Stimulated activated CD4-positive, alpha-beta T cell treated with anti-CD3 and anti-CD28 coated beads, Interleukin-2, amount 100 ng/mL, for 24 hours (primary cell): Measurements from ENCODE around the gene TRAF3.

Experiments
- DNase-seq, 2 donors: peaks; one replicate each; pipeline ENCODE4 v3.0.0-alpha.2; 2020

Gene TRAF3

DNA sequence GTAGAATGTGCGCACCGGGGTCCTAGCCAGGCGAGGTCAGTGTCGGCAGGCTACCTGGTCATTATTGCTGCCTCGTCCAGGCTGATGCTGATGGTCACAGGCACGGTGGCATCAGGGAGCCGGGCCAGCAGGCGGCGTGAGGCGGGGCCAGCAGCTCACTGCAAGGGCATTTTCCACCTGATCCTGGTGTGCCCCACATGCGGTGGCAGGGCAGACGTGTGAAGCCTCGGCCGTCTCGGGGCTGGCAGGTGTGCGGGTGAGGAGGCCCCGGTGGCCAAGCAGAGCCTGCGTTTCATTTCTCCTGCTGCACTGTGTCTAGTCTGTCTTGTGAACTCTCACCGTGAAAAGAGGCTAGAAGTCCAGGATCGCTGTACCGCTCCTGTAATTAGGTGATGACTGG is 133.2 kb downstream of the TRAF3 start:
- DNase-seq: no peak

- no peak for DNase-seq
These were observed 134.3 kb downstream of the TRAF3 start for GRCh38 chr14:102911541-102911951.

GRCh38 chr14:102911991-102912761 is 134.9 kb downstream of the TRAF3 start:
- DNase-seq: no peak

DNA sequence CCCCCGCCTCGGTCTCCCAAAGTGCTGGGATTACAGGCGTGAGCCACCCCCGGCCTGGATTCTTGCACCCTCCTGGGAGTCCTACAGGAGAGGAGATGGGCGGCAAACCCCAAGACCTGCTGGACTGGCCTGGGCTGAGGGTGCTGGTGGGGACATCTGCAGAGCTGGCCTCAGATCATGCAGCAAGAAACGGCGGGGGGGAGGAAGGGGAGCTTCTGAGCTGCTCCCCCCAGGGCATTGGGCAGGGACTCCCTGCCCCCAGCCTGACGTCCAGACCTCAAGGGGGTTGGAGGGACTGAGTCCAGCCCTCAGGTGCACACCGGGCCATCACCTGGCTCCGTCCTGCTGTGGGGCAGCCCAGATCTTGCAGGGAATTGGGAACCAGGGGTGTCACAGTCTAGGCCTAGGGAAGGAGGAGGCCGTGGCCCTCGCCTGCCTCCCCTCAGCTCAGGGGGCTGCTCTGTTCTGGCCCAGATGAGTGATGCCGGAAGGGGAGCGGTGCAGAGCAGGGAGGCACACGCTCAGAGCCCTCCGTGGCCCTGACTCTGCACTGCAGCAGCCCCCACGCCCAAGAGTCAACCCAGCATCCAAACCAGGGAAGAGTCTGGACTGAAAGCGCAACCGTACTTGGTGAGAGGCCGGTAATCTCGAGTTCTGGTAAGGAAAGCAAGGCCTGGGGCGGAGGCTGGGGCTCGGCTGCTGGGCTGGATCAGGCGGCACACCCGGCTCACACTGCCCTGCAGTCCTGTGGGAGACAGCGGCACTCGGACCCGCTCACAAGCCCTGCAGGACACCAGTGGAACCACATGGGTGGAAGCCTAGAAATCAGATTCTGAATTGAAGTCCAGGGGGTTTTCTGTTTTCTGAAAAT is 136.3 kb downstream of the TRAF3 start:
- DNase-seq: no peak

GRCh38 chr14:102914474-102915291 is 137.4 kb downstream of the TRAF3 start:
- DNase-seq: no peak

- DNase-seq: no peak
These were observed 138.3 kb downstream of the TRAF3 start for GRCh38 chr14:102915292-102916110.

DNA sequence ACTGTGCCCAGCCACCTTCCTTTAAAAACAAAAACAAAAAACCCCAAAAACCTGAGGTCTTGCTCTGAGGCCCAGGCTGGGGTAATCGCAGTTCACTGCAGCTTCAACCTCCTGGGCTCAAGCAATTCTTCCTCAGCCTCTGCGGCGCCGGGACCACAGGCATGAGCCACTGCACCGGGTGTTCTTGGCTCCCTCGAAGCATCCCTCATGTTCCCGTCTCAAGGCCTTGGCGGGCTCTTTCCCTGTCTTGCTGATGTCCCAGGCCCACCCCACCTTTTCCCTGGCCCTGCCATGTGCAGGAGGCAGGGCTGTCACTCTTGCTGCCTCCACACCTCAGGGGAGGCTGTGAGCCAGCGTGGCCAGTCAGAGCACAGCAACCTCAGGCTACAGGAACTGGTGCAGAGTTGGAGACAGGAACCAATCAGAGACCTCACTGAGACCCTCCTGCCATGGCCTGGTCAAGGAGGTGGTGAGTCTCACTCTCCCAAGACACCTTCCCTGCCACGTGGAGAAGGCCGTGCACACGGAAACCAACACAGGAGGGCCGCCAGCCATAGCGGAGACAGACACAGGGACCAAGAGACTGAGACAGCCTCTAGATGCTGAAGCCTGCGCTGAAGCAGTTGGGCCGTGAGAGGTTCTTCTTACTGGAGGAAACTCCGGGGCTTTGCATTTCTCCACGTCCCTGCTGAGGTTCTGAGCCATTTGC is 139.3 kb downstream of the TRAF3 start:
- no peak for DNase-seq

DNA sequence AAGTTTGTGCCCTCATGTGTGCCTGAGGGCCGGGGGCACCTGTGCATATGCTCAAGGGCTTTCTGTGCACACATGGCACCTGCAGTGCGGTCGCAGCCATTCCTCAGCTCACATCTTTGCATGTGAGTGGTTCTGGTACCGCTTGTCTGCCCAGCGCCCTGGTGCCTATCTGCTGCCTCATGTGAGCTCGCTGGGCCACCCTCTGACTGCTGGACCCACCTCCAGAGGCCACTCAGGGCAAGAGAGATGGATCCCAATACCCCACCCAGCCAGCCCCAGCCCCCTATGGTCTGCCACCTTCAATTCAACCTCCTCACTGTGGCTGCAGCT is 139.8 kb downstream of the TRAF3 start:
- no peak for DNase-seq

DNA sequence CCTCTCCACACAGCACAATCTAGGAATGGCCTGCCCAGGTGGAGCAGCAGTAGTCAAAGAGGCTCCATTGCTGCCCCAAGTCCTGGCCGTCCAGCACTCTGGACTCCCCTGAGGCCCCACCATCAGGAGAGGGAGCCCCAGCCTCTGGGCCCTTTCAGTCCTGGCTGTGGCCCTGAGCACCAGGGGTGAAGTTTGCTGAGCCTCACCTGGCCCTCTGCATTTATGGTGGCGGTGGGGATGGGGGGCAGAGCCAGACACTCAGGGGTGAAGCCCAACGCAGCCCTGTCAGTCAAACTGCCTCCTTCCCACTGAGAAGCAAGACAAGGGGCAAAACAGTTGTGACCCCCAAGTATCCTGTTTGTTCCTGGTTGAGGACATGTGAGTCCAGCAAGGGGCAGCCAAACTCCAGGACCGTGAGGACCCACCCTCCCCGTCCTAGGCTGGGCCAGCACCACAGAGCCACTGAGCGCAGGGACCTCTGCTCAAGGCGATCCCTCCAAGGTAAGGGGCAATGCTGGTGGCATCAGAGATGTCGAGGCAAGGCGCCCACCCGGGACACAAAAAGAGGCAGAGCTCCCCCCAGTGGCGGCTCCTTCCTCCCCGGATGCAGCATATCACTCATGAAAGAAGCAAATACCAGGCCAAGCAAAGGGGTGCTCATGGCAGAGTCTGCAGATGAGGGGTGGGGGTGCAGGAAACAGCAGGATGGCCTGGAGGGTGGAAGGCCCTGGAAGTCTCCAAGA is 140.4 kb downstream of the TRAF3 start:
- peak; percentile 68 to 72 for DNase-seq

- DNase-seq: no peak
These were observed 141.2 kb downstream of the TRAF3 start for GRCh38 chr14:102918438-102918837.

GRCh38 chr14:102920273-102920997 is 143.2 kb downstream of the TRAF3 start:
- no peak for DNase-seq

DNA sequence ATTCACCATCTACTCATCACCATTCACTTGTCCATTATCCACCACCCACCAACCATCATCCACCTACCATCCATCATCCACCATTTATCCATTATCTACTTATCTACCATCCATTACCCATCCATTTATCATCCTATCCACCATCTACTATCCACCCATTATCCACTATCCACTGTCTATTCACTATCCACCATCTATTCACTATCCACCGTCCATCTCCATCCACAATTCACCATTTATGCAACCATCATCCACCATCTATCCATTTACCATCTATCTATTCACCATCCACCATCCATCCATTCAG is 143.7 kb downstream of the TRAF3 start:
- no peak for DNase-seq

DNA sequence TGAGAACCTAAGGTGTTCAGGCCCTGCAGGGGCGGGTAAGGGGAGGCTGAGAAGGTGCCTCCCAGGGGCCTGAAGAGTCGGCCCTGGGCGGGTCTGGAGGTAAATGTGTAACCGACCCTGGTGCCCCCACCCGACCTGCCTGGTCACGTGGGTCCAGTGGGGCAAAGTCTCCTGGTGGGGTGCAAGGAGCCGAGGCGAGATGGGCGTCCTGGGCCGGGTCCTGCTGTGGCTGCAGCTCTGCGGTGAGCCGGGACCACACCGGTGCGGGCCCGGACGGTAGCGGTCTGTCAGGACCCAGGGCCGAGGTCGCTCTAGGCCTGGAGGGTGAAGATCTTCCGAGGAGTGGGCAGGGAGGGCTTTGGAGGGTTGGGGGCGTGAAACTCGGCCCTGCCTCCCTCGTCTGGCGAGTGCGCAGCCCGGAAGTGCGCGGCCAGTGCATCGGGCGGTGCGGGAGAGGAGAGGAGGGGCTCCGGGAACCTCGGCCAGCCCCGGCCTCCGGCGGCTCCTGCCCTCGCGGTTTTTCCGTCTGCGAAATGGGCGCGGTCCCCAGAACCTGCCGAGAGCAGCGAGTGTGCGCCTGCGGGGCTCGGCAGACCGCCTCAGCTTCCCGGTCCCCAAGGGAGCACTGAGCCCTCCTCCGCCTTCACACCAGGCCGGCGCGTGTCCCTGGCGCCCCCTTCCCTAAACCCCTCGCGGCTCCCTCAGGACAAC is 145.4 kb downstream of the TRAF3 start, which contains the start of gene AMN:
AMN (plus strand) TSS at position 174 of the 711 bp plus-strand sequence; CDS start at position 200, 26 bp downstream.
- DNase-seq: no peak

DNA sequence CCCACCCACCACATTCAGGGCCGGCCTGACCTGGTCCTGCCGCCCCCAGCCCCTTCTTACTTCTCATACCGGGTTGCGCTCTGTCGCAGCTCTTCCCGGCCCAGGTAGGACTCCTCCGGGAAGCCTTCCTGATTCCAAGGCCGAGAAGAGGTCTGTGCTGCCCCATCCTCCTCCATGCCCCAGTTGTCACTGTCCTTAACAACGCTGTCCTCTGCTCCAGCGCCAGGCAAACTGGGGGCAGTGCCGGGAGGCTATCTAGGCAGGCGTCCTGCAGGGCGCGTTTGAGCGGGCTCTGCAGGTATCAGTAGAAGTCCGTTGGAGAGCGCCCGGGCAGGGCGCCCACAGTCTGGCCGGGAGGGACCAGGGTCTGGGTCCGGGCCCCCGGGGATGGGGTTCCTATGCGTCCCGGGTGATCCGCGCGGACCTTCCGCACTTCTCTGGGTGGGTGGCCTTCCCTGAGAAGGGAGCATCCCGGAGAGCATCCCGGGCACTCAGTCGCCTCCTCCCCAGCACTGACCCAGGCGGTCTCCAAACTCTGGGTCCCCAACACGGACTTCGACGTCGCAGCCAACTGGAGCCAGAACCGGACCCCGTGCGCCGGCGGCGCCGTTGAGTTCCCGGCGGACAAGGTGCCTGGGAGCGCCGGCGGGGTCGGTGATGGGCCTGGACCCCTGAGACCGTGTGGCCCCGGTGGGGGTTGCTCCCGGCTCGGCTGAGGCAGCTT is 146.1 kb downstream of the TRAF3 start:
- no peak for DNase-seq

DNA sequence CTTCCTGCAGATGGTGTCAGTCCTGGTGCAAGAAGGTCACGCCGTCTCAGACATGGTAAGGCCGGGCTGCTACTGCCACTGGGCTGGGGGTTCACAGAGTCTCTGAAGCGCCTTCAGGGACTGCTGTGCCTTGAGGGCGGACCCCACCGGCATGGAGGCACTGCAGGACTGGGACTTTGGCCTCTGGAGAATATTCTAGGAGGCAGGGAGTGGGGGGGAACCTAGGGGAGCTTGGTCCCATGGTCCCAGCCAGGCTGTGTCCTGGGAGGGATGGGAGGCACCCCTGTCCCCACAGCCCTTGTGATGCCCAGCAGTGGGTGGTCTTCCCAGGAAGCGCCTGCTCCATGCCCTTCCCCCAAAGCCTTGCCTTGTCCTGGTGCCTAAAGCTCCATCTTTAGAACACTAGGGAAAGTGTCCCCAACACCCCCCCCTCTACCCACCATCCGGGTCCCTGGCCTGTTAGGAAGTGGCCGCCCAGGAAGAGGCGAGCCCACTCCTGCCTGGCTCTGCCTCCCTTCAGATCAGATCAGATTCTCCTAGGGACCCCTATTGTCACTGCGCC is 146.8 kb downstream of the TRAF3 start:
- DNase-seq: no peak

DNA sequence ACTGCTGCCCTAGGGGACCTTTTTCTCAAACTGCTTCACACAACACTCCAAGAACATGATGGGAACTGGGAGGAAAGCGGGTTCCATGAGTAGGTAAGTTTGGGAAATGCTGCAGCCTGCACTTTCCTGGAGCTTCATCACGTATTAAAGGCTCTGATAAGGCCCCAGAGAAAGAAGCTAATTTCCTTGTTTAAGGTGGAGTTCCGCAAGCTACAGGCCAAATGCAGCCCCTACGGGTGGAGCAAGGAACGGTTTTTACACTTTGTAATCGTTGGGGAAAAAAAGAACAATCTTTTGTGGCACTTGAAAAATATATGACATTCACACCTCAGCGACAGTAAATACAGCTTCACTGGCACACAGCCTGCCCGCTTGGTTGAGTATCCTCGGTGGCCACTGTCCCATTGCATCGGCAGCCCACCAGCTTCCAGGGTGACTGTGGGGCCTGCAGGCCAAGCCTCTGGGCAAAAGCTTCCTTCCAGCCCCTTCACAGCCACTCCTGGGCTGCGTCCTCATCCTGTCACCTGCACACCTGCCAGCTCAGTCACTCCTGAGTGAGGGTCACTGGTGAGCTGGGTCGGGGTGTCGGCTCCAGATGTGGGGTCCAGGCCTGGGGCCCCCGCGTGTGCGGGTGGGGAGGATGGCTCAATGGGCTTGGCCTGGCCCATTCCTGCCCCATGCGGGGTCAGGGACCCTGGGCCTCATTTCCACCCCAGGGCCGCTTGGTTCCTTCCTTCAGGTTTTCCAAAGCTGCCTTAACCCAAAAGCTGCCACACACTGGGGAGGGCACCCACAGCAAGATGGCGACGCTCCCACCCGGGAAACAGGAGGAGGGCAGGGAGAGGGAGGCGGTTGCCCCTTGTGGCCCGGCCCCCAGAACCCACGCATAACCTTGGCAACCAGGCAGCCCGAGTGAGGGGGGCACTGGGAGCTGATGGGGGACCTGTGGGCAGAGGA is 147.7 kb downstream of the TRAF3 start:
- no peak for DNase-seq

DNA sequence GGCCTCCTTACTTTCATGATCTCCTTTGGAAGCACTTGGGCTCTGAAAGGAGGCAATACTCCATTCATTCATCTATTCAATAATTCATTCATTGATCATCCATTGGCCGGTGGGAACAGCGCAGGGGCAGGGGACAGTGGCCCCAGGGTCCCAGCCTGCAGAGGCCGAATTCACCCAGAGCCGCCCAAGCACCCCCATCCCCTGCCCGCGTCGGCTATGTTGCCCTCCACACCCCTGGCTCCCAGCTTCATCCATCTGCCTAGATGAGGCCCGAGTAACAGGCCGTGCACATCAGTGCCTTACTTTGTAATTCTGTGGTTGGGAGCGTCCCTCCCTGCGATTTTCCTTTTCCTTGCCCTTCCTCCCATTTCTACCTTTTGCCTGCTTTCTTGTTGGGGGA is 148.4 kb downstream of the TRAF3 start:
- no peak for DNase-seq
